CD4-positive, alpha-beta T cell treated with Interleukin-21 for 1 hour (primary cell): Measurements from ENCODE around the gene CCDC74A.
"Not testable (repeated sequence)": the region's sequence is repeated elsewhere in the genome, so short reads cannot be mapped to it uniquely, and the experiment has no call there.

Experiments used
- DNase-seq: peaks from one replicate; pipeline ENCODE4 v3.0.0-alpha.2; 2020

CCDC74A gene

DNA sequence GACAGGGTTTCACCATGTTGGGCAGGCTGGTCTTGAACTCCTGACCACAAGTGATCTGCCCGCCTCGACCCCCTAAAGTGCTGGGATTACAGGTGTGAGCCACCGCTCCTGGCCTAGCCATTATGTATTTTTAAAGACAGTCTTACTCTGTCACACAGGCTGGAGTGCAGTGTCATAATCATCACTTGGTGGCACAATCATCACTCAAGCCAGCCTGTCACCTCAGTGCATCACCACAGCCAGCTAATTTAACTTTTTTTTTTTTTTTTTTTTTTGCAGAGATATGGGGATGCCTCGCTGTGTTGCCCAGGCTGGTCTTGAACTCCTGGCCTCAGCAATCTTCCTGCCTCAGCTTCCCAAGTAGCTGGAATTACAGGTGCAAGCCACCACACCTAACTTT is 24.1 kb upstream of the CCDC74A start:
- not testable (repeated sequence) for DNase-seq

DNA sequence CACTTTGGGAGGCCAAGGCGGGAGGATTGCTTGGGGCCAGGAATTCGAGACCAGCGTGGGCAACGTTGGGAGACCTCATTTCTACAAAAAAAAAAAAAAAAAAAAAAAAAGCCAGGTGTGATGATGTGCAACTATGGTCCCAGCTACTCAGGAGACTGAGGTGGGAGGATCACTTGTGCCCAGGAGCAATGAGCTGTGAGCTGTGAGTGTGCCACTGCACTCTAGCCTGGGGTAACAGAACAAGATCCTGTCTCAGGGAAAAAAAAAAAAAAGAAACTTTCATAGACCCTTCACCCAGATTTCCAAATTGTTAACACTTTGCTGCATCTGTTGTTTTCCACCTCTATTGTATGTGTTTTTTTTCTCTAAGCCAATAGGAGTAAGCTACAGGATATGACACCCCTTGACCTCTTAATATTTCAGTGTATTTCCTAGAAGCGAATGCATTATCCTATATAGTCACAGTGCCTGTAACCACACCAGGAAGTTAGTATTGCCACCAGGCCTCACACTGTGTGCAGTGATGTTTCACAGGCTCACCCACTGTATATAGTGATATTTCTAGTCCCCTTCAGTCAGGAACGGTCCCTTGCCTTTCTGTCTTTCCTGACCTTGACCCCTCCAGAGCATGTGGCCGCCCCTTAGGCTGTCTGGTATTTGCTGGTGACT is 23.5 kb upstream of the CCDC74A start:
- not testable (repeated sequence) for DNase-seq

DNA sequence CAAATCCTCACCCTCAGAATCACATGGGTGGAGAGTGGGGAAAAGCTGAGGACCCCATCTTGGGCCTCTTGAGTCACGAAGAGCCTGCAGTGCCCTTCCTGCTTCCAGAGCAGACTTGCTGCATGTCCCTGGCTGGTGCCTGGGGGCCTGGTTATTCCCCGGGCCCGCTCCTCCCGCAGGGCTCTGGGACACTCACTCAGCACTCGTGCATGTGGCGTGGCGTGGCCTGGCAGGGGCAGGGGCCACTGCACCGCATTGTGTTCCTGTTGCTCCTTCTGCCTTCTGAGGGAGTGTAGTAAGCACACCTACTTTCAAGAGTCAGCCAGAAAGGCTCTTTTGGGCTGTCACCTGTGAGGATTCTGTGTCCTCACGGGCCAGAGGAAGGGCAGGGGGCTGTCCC is 18.1 kb upstream of the CCDC74A start:
- no peak for DNase-seq

DNA sequence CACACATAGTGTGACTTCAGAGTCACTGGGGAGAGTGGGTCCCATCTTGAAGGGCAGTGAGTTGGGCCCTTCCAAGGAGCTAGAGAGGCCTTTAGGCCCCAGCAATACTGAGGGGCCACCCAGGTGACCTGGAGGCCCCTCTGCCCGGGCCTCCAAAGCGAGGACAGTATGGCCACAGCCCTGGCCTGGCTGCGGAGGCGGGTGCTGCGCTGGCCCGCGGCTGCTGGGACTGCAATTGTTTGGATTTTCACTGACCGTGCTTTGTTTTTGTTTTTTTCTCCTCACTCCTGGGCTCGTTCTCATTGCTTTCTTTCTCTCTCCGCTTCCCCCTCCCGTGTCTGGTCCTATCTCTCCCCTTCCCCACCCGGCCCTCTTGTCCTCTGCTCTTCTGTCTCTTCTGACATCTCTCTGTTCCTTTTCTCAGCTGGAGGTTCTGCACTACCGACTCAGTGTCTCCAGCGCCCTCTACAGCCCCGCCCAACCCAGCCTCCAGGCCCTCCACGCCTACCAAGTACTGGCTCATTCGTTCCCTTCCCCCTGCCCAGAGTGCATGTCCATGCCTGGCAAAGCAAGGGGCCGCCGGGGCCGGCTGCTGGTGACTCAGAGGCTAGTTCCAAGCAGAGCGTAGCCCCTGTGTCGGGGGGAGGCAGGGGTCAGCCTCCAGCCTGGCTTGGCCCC is 16.3 kb upstream of the CCDC74A start:
- not testable (repeated sequence) for DNase-seq

DNA sequence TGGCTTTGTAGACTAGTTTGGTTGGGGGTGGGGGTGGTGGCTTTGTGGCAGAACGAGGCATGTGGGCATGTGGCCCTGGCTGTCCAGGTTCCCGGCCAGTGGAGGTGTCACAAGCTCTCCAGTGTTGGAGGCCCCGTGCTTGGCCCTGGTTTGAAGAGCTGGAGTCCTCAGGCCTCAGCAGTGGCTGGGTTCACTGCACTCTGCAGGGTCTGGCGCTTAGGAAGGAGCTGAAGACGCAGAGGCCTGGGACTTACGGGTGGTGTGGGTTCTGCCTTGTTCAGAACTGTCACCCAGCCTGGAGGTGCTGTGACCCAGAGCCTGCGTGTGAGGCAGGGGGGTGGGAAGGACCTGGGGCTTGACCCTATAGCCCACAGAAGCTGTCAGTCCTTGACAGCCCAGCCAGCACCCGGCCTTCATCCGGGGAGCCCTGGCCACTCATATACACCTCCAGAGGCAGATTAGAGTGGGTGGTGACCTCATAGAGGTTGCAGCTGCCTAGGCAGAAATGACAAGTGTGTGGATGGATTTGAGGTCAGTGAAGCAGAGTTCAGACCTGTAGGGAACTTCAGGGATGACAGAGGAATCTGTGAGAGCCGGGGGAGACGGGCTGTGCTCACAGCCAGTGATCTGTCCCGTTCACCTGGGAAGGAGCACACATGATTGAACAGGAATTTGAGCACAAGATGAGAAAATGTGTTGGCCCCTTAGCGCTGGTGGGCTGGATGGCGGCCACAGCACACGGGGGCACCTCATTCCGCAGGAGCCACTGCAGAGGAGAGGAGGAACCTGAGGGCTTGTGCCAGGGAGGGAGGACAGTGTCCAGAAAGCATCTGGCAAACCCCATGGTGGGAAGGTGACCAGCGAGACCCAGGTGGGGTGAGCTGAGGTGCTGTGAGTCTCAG is 15.5 kb upstream of the CCDC74A start:
- not testable (repeated sequence) for DNase-seq

DNA sequence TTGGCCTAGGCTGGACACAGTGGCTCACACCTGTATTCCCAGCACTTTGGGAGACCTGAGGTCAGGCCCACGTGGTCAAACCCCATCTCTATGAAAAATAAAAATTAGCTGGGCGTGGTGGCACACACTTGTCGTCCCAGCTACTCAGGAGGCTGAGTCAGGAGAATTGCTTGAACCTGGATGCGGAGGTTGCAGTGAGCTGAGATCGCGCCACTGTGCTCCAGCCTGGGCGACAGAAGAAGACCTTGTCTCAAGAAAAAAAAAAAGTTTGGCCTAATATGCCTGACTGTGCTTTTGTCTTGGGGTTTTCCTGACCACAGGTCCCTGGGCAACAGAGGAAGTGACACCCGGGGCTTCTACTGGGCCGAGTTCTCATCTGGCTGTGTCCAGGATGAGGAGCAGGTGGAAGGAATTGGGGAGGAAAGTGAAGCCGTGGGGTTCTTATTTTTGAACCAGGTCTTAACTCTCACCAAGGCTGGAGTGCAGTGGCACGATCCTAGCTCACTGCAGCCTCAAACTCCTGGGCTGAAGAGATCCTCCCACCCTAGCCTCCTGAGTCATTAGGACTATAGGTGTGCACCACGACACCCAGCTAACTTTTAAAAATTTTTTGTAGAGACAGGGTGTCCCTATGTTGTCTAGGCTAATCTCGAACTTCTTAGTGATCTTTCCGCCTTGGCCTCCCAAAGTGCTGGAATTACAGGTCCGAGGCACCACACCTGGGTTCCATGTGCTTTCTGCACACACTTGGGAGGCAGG is 13.1 kb upstream of the CCDC74A start:
- not testable (repeated sequence) for DNase-seq

DNA sequence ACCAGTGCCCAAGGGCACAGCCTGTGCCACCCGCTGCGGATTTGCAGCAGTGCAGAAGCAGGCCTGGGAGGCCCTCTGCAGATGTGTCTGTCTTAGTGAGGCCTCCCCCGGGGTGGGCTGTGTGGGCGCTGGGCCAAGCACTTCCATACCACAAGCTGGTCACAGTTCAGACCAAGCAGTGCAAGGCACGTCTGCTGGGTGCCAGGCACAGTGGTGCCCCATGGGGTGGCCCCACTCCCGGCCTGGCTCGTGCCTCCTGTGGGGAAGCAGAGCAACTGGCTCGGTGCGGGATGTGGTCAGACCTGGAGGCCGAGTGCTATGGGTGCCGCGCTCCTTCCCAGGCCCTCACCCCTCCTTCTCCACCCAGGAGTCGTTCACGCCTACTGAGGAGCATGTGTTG is 12.5 kb upstream of the CCDC74A start:
- DNase-seq = not testable (repeated sequence)

DNA sequence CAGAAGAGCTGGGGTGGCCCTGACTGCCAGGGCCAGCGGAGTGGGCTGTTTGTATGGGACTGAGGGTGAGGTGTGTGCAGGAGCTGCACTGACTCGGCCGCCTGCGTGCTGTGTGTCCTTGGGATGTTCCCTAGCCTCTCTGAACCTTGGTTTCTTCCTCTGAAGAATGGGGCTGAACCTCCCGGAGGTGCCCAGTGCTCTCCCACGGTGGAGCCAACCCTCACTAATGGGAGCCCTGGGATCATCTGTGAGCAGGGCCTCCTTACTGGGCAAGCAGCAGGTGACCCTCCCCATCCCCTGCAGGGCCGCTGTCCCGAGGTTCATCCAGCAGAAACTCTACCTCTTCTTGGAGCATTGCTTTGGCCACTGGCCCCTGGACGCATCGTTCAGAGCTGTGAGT is 11.7 kb upstream of the CCDC74A start:
- DNase-seq = no peak

DNA sequence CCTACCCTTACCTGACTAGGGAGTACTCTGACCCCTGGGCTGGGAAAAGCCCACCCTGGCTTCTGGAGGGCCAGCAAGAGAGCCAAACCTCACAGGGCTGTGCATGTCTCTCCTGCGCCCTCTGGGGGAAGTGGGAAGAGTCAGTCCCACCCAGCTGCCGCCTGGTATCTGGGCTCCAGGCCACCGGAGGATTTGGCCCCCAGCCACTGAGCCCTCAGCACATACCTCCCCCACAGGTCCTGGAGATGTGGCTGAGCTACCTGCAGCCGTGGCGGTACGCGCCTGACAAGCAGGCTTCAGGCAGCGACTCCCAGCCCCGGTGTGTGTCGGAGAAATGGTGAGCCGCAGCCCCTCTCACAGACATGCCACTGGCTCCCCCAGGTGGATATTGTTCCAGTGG is 11.1 kb upstream of the CCDC74A start:
- not testable (repeated sequence) for DNase-seq

DNA sequence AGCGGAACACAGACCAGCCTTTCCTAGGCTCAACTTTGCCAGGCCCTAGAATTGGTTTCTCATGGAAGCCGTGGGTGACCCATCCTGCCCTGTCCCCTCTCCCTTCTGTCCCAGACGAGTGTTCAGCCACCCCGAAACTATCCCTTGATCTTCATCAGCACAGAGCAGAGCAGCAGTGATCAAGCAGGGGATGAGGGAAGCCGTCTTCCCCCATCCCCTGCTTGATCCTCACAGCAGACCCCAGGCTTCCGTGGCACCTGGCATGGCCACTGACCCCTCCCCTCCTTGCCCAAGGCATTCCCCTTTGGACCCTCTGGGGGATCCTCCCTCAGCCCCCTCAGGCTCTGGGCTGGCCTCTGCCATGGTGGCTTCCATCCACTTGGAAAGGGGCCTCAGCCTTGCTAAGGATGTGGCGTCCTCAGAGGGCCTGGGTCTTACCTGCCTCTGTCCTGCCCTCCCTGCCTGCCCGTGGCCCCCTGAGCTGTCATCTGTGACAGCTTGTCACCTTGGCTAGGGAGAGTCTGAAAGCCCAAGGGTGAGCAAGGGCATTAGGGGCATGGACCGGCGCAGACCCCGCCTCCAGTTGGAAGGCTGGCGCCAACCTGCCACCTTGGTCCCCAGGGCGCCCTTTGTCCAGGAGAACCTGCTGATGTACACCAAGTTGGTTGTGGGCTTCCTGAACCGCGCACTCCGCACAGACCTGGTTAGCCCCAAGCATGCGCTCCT is 10.4 kb upstream of the CCDC74A start:
- DNase-seq = no peak

DNA sequence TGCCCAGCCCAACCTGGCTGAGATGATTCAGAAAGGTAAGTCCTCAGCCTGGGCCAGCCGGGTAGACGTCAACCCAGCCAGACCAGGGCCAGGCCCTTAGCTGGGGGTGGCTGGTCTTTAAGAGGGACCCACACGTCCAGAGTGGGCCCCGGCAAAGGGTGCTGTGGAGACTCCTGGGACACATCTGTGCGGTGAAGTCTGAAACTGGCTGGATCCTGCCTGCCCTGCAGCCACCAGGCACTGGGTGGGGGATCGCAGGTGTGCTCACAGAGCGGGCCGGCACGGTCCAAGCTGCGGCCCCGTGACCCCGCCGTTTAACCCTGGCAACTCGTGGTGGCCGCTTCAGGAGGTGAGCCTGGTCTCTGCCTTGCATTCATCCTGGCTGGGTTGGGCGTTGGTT is 9.8 kb upstream of the CCDC74A start:
- not testable (repeated sequence) for DNase-seq

DNA sequence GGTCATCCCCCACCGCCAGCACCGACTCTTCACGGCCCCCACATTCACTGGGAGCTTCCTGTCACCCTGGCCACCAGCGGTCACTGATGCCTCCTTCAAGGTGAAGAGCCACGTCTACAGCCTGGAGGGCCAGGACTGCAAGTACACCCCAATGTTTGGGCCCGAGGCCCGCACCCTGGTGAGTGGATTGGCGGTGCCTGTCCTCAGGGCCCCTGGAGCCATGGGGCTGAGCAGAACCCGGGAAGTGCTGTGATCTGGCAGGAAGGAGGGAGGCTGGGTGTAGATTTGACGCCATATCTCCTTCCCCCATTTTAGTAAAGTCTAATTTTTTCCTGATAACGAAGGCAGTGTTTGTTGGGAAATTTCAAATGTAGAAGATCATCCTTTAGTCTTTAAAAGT is 9.2 kb upstream of the CCDC74A start:
- DNase-seq = not testable (repeated sequence)

DNA sequence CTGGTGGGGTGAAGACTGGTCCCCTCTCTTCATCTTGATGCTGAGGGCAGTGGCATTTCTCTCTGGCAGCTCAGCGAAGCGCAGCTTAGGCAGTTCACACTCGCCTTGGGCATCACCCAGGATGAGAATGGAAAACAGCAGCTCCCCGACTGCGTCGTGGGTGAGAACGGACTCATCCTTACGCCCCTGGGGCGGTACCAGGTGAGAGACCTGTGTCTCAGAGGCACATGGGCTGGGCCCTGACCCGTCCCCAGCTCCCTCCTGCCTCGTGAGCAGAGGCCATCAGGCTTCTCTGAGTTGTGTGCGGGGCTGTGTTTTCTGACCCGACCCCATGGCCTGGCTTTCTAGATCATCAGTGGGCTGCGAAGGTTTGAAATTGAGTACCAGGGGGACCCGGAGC is 8.2 kb upstream of the CCDC74A start:
- no peak for DNase-seq

DNA sequence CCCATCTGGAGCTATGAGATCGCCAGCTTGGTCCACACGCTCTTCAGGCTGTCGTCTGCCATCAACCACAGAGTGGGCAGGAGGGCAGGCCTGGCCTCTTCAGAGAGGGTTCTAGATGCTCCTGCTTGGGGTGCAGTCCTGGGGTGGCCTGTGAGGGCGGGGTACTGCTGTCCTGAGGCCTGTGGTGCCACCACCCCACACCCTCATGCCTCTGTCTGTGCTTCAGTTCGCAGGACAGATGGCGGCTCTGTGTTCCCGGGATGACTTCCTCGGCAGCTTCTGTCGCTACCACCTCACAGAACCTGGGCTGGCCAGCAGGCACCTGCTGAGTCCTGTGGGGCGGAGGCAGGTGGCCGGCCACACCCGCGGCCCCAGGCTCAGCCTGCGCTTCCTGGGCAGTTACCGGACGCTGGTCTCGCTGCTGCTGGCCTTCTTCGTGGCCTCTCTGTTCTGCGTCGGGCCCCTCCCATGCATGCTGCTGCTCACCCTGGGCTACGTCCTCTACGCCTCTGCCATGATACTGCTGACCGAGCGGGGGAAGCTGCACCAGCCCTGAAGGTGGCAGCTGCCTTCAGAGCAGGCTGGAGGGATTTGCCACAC is 7.7 kb upstream of the CCDC74A start:
- not testable (repeated sequence) for DNase-seq

DNA sequence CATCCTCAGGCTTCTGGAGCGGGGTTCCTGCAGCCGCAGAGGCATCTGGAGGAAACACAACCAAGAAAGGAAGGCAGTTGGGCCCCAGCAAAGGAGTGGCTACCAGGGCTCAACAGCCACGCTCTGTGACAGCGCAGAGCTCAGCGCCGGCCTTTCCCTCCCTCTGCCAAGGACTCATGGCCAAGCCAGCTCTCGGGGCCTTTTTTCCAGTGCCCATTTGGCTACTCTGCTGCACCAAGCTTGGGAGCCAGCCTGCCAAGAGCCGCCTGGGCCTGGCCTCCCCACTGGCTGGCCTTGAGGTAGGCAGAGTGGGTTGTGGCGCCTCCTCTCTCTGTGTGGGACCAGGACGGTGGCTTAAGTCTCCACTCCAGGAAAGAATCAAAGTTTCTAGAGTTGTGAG is 7.2 kb upstream of the CCDC74A start:
- DNase-seq = no peak

DNA sequence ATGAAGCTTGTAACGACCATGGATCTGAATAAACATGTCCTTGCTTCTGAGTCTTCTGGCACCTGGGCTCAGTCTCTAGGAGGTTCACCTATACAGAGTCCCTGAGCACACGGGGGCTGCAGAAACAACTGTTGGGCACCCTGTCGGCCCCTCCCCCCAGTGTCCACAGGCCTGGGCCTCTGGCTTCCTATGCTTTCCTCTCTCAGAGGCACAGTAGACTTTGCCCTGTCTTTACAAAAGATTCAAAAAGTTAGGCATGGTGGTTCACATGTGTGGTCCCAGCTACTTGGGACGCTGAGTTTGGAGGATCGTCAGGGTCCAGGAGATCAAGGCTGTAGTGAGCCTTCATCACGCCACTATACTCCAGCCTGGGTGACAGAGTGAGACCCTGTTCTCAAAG is 6.2 kb upstream of the CCDC74A start:
- DNase-seq = not testable (repeated sequence)

DNA sequence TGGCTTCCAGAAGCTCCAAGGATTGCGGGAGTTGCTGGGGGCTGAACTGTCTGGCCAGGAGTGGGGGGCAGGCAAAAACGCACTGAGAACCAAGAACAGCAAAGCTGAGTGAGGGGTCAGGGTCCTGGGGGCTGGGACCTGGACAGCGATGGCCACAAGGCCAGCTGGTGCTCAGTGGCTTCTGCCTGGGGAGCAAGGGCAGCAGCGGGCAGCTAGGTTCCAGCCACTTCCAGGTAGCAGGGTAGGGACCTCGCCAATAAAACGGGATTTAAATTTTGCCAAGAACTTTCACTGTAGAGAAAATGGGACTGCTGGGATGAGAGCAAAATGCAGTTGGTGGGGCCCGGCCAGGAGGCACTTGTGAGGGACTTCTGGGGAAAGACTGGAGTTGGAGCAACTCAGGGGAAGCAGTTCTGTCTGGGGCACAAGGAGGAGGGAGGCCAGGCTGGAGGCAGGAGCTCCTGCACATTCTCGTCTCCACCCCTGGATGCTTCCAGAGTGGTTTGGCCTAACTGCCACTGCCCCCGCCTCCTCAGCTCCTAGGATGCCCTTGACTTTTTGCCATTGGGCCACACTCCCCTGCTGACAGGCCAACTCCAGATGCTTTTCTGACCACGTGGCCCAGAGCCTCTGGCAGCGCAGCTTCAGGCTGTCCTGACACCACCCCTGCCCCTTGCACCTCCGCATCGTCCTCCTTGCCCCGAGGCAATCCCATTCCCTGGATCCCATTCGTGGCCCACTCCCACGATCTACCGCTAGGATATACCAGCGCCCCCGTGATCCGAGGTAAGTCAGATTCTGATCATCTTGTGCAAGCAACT is 5.5 kb upstream of the CCDC74A start:
- DNase-seq = no peak

DNA sequence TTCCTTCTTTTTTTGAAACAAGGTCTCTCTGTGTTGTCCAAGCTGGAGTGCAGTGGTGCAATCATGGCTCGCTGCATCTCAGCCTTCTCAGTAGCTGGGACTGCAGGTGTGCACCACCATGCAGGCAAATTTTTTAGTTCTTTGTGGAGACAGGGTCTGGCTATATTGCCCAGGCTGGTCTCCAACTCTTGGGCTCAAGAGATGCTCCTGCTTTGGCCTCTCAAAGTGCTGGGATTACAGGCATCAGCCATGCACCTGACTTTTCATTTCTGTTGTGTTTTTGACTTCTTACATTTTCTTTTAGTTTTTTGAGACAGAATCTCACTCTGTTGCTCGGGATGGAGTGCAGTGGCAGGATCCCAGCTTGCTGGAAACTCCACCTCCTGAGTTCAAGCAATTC is 2.4 kb upstream of the CCDC74A start:
- not testable (repeated sequence) for DNase-seq

DNA sequence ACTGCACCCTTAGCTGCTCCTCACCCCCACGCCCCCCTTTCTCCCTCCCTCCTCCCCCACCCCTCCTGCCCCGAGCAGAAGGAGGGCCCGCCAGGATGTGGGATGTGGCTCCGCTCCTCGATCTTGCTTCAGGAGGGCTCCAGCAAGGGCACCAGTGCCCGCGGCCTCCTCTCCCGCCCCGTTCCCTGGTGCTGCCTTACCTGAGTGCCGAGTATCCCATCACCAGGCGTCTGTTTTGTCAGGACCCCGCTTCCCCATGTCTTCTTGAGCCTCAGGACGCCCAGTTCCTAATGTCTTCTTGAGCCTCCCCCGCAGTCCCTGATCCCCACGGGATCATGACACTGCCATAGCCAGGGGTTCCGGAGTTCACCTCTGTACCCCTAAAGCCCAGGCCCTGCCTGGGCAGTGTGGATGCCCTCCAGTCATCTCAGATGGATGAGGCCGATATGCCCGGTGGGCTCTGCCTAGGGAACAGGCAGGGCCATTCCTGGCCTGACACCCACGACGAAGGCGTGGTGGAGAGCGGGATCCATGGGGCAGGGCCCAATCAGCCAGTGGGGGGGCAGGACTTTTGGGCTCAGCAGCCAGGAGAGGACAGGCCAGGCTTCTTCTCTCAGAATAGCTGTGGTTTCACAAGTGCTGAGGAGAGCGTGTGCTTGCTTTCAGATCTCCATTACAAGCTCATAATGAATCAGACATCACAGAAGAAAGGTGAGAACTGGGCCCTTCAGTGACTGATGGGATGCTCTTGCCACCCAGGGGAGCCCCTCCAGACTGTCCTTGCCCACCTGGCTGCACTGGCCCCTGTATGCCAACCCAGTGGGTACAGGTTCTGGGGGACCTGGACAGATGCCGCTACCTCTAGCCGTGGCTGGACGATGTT is 1.5 kb downstream of the CCDC74A start:
- DNase-seq = not testable (repeated sequence)
